Measurements from ENCODE around the gene FHIT. TPM values are rescaled to one million over a fixed set of nuclear protein-coding genes. Genes with fewer than 3 reads are reported as not detected.

FHIT gene
- total RNA-seq, 1 donor from 2014 or later: 11.5 TPM

- no peak for TF ChIP-seq CTCF (IDR thresholded peaks at IDR 0.05; ENCODE audit: insufficient read depth, low read length, poor library complexity, severe bottlenecking)
Measured at GRCh38 chr3:60344340-60344739, 906.9 kb downstream of the FHIT start.

GRCh38 chr3:60343831-60344230 is 907.4 kb downstream of the FHIT start:
- no peaks in the 10 kb centered on the region for H3K27me3 ChIP-seq (ENCODE audit: control insufficient read depth, insufficient read depth, low read length)
- DNase-seq (ENCODE audit: low read depth): no peak
- H3K36me3 ChIP-seq (ENCODE audit: control insufficient read depth, insufficient read depth, low read length): no peaks in the 10 kb centered on the region
- no peak for TF ChIP-seq CTCF (IDR thresholded peaks at IDR 0.05; ENCODE audit: insufficient read depth, low read length, poor library complexity, severe bottlenecking)
- no peak overlapping the region for H3K4me3 ChIP-seq (ENCODE audit: low read depth, low read length)

More at GRCh38 chr3:60344340-60344739, 906.9 kb downstream of the FHIT start:
- Histone ChIP-seq H3K27me3 (ENCODE audit: control insufficient read depth, insufficient read depth, low read length) (no peaks in the 10 kb centered on the region), H3K4me3 (ENCODE audit: low read depth, low read length) (no peak overlapping the region), H3K36me3 (ENCODE audit: control insufficient read depth, insufficient read depth, low read length) (no peaks in the 10 kb centered on the region)
- no peak for DNase-seq (ENCODE audit: low read depth)

GRCh38 chr3:60339304-60339703 is 911.9 kb downstream of the FHIT start:
- no peak for DNase-seq (ENCODE audit: low read depth)
- H3K36me3 ChIP-seq (ENCODE audit: control insufficient read depth, insufficient read depth, low read length): no peaks in the 10 kb centered on the region
- TF ChIP-seq CTCF (IDR thresholded peaks at IDR 0.05; ENCODE audit: insufficient read depth, low read length, poor library complexity, severe bottlenecking): no peak
- H3K4me3 ChIP-seq (ENCODE audit: low read depth, low read length): no peak overlapping the region
- H3K27me3 ChIP-seq (ENCODE audit: control insufficient read depth, insufficient read depth, low read length): no peaks in the 10 kb centered on the region

- no peak for DNase-seq (ENCODE audit: low read depth)
- Histone ChIP-seq H3K36me3 (ENCODE audit: control insufficient read depth, insufficient read depth, low read length) (no peaks in the 10 kb centered on the region), H3K27me3 (ENCODE audit: control insufficient read depth, insufficient read depth, low read length) (no peaks in the 10 kb centered on the region), H3K4me3 (ENCODE audit: low read depth, low read length) (no peak overlapping the region)
- no peak for TF ChIP-seq CTCF (IDR thresholded peaks at IDR 0.05; ENCODE audit: insufficient read depth, low read length, poor library complexity, severe bottlenecking)
Measured at GRCh38 chr3:60337421-60337820, 913.8 kb downstream of the FHIT start.

GRCh38 chr3:60336061-60336460 is 915.2 kb downstream of the FHIT start:
- Histone ChIP-seq H3K4me3 (ENCODE audit: low read depth, low read length) (no peak overlapping the region), H3K27me3 (ENCODE audit: control insufficient read depth, insufficient read depth, low read length) (no peaks in the 10 kb centered on the region), H3K36me3 (ENCODE audit: control insufficient read depth, insufficient read depth, low read length) (no peaks in the 10 kb centered on the region)
- no peak for DNase-seq (ENCODE audit: low read depth)
- no peak for TF ChIP-seq CTCF (IDR thresholded peaks at IDR 0.05; ENCODE audit: insufficient read depth, low read length, poor library complexity, severe bottlenecking)

GRCh38 chr3:60333710-60334109 is 917.5 kb downstream of the FHIT start:
- Histone ChIP-seq H3K36me3 (ENCODE audit: control insufficient read depth, insufficient read depth, low read length) (no peaks in the 10 kb centered on the region), H3K27me3 (ENCODE audit: control insufficient read depth, insufficient read depth, low read length) (no peaks in the 10 kb centered on the region), H3K4me3 (ENCODE audit: low read depth, low read length) (no peak overlapping the region)
- TF ChIP-seq CTCF (IDR thresholded peaks at IDR 0.05; ENCODE audit: insufficient read depth, low read length, poor library complexity, severe bottlenecking): no peak
- no peak for DNase-seq (ENCODE audit: low read depth)

Data from kidney epithelial cell (primary cell).